Stimulated activated CD4-positive, alpha-beta T cell treated with anti-CD3 and anti-CD28 coated beads, Interleukin-4, amount 100 ng/mL, for 24 hours (primary cell): ENCODE results near the gene SMPD3.

Source experiments
- DNase-seq: peaks from one replicate; pipeline ENCODE4 v3.0.0-alpha.2; 2020

Gene SMPD3

DNA sequence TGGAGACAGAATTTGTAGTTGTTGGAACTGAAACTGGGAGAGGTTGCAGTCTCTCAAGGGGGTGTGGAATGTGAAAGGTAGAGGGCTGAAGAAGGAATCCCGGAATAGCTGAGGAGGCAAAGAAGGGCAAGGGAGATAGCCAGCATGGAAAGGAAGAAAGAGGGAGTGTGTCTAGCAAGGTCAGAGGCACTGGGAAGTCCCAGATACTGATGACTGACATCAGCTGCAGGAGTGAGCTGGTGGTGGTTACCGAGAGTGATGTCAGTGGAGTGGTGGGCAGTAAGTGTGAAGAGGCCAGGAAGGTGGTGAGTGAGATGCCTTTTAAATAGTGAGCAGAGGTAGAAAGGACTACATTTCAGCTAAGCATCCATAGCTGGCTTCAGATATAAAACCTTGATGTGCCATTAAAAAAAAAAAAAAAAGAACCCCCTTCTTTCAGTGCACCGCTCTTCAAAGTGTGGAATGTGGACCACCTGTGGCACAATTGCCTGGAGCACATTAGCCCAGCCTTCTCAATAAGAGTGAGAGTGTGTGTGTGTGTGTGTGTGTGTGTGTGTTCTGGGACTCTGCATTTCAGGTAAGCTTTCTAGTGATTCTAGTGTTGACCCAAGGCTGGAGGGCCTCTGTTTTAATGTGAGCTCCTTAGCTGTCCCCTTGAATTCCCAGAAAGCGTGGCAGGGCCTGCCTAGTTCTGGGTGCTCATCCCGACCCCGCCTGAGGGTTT is 129.0 kb downstream of the SMPD3 start:
- peak; percentile 58 for DNase-seq

DNA sequence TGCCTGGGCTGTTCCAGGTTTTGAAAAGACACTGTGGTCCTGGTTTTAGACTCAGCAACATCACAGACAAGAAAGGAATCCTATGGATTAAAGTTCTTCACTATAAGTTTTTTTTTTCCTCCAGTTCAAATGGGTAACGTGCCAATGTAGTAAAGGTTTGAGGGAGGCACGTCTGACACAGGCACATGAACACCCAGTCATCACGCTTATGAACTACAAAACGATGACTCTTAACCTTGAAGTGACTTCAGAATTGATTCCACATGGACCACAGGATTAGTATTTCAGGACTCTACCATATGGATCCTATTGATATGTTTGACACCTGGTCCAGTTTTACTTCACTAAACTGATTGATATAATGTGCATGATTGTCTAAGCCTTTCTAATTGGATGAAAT is 135.2 kb downstream of the SMPD3 start:
- DNase-seq: no peak

DNA sequence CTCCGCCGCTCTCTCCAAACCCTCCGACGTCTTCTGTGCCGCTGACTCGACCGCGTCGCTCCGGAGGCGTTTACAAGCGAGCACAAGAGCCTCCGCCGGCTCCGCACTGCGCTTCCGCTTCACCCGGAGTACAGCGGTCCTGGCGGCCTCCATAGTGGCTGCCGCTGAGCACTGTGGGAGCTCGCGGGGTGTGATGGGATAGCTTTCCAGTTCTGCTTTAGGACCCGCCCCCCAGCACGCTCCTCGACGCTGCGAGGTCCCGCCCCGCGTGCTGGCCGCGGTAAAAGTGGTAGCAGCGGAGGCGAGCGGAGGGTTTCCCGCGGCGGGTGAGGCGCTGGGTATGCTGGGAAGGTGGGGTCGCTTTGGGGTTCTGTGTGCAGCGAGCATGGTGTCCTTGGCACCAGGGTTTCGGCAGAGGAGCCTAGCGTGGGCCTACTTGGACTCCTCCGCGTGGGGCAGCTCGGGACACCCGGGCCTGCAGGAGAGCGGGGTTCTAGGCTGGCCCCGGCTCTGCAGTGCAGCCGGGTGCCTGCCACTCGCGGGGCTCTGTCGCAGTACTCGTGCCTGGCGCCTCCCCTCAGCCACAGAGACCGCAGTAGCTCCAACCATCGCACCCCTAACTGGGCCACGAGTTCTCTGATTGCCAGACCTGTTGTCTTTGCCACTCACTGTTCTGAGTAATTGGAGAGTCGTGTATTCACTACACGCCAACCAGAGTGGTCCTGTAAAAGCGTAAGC is 137.4 kb downstream of the SMPD3 start, which contains the start of the genes PRMT7 and SLC7A6OS:
Gene PRMT7 (plus strand): TSS at position 246 of the 738 bp plus-strand sequence. CDS start 4,961 bp downstream, outside the sequence.
Gene SLC7A6OS (minus strand): TSS at position 173 of the 738 bp plus-strand sequence. CDS start 20 bp downstream, at position 153.
- DNase-seq: peak; percentile 93

DNA sequence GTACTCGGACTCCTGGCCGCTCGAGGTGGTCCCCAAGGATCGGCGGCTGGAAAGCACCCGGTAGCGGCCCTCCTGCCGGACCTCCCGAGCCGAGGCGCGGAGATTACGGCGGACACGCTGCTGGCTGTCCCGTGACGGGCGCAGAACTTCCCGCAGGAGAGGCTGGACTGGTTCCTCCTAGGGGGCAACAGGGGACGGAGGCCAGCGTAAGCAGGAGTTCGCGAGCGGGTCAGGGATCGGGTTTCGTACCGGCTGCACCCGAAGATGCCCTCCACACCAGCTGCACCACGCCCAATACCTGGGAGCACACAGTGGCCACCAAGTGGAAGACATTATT is 137.9 kb downstream of the SMPD3 start:
- DNase-seq: no peak

DNA sequence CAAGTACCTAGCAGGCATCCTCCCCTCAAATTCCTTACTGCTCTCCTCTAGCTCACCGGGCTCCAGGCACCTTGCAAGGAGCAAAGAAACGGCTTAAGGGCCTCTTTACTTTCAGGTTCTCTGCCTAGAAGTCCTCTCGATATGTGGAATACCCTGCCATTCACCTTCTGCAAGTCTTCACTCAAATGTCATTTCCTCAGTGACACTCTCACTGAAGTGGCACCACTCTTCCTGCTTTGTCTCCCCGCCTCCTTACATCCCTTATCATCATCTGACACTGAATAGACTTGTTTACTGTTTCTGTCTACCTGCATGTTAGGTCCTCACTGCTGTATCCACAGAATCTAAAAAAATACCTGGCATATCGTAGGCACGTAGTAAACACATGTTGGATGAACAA is 138.5 kb downstream of the SMPD3 start:
- DNase-seq: no peak
